Heart left ventricle (tissue), 16 donors: Measurements from ENCODE around the gene MKRN1. TPM values are rescaled to one million over a fixed set of nuclear protein-coding genes. Genes with fewer than 3 reads are reported as not detected.

Experiments
- ATAC-seq, 4 donors: fragments of 200-7000 bp; cut with Tn5 transposase; one replicate each; pipeline ENCODE4 v1.9.1; 2020 to 2022; ENCODE audit warnings: moderate library complexity in 4 of 4, mild to moderate bottlenecking in 3 of 4, moderate number of reproducible peaks in 1 of 4
- DNase-seq, 5 donors: peaks; one replicate each; pipeline ENCODE4 v3.0.0-alpha.2; 2020
- H3K27ac ChIP-seq, 12 donors: fragments of 200-600 bp; sonication (generic) in 4 of 12; one replicate each; pipeline versions ENCODE4 v1.5.0 to v1.8.0; 2016 to 2022; ENCODE audit warnings: mild to moderate bottlenecking in 2 of 12
- H3K27me3 ChIP-seq, 9 donors: fragments of 200-600 bp; sonication (generic) in 2 of 9; one replicate each; pipeline versions ENCODE4 v1.5.1 to v1.8.0; 2016 to 2022; ENCODE audit warnings: mild to moderate bottlenecking in 3 of 9
- H3K36me3 ChIP-seq, 9 donors: fragments of 200-600 bp; sonication (generic) in 2 of 9; one replicate each; pipeline versions ENCODE4 v1.5.0 to v1.8.0; 2018 to 2022; ENCODE audit warnings: mild to moderate bottlenecking in 2 of 9
- H3K4me1 ChIP-seq, 12 donors: fragments of 200-600 bp; sonication (generic) in 4 of 12; one replicate each; pipeline versions ENCODE4 v1.5.0 to v1.8.0; 2016 to 2022; ENCODE audit warnings: mild to moderate bottlenecking in 3 of 12
- H3K4me3 ChIP-seq, 12 donors: fragments of 200-600 bp; sonication (generic) in 4 of 12; one replicate each; pipeline versions ENCODE4 v1.5.0 to v1.8.0; 2017 to 2022; ENCODE audit warnings: mild to moderate bottlenecking in 9 of 12, moderate library complexity in 4 of 12
- H3K9me3 ChIP-seq, 12 donors: fragments of 200-600 bp; sonication (generic) in 4 of 12; one replicate each; pipeline versions ENCODE4 v1.5.0 to v1.8.0; 2016 to 2022; ENCODE audit warnings: mild to moderate bottlenecking in 1 of 12
- CTCF ChIP-seq, 12 donors: fragments of 200-600 bp; sonication (generic) in 4 of 12; IDR thresholded peaks; one replicate each; pipeline versions ENCODE4 v1.5.0 to v1.8.0; 2018 to 2022; ENCODE audit warnings: antibody characterized with exemption in 12 of 12, mild to moderate bottlenecking in 5 of 12
- POLR2A ChIP-seq, 2 donors: fragments of 450-650 bp; IDR thresholded peaks; one replicate each; pipeline ENCODE4 v1.6.1; 2017; ENCODE audit warnings: antibody characterized with exemption in 2 of 2, mild to moderate bottlenecking in 2 of 2, moderate library complexity in 2 of 2
- WGBS, 4 donors: extraction: QIAGEN DNeasy Blood & Tissue Kit in 2 of 4; methylation state at CpG; one replicate each; pipeline versions ENCODE4 v1.1.5 to v1.1.7; 2013 to 2018; 5-methylcytosine and 5-hydroxymethylcytosine counted together
- intact Hi-C, 10 donors: fragments of 100-400 bp; cut with DNase I; formaldehyde crosslinking; loops; one replicate each; pipeline versions ENCODE4 v1.11.1 to v1.14.2; 2022
- polyA plus RNA-seq, 2 donors: library from polyadenylated mRNA; stranded (reverse); fragments of 200-250 nt; gene quantifications; one replicate each; pipeline ENCODE4 v1.2.3, GENCODE V29; 2013
- total RNA-seq, 9 donors: library from RNA; depleted of rRNA in 2 of 9; stranded (reverse); fragments of >200 nt in 2 of 9; fragmentation: NEBNext Ultra II Directional in 3 of 9; extraction: Animal tissue kit (Norgen Biotek cat#: 25700) in 3 of 9; gene quantifications; one replicate each; pipeline versions ENCODE4 v1.1.0 to v1.2.4, GENCODE V29; 2016 to 2023
- donor health status: ischemic (EF 13 %, LVEDD 7.1; RV severe dilation, severe dysfunction).
- donor health status: healthy with polysubstance abuse.
- donor health status: DM: no; HTN: yes; CAD: no.
- donor health status: DM: no; HTN: no; CAD: no.
- donor health status: ischemic (EF 25% LVEDD 6.9; RV normal size, moderate dysfunction).
- donor health status: ischemic (EF 25% LVEDD 5.7; RV mildly dilated, moderate dysfunction).
- donor health status: healthy.
- donor health status: DM: yes; HTN: yes; CAD: no.
- donor health status: ischemic (EF 35%, LVEDD 5.7; RV mildly dilated, moderate dysfunction).
- donor health status: nonischemic (EF 11% LVEDD 7.7; RV severe dilation, severe dysfunction).
- donor health status: DM: yes; HTN: yes; CAD: no.
- donor health status: PGD.
- donor health status: ischemic (EF 29% LVEDD 5.4; RV normal size, mild dysfunction).
- donor health status: nonischemic (EF 23%, LVEDD 6.1; RV moderate dilation, normal function).

Gene MKRN1
- total and polyA plus RNA-seq, 11 donors, result 45.2 to 109 (median 87.7) TPM

GRCh38 chr7:140403878-140404564 is 75.3 kb downstream of the MKRN1 start, which contains the start of gene RAB19:
Gene RAB19, plus strand, starts transcription at chr7:140404058. Its CDS starts 3,589 bp downstream, at chr7:140407647.
- Histone ChIP-seq H3K4me1 (peaks cover 0 to 10% (median 0%) of the 10 kb centered on the region in 12 donors), H3K4me3 (peak within 1 kb of the TSS in 7 of 12 donors; percentile 17 to 54 (median 25)), H3K27ac (peak within 1 kb of the TSS in 1 of 12 donors; percentile 23), H3K36me3 (no peaks in the 10 kb centered on the region), H3K27me3 (peaks cover 0 to 39% (median 7%) of the 10 kb centered on the region in 9 donors), H3K9me3 (no peaks in the 10 kb centered on the region)
- TF ChIP-seq CTCF (IDR thresholded peaks at IDR 0.05) (no peak), POLR2A (IDR thresholded peaks at IDR 0.05) (no peak)
- intact Hi-C loops, result no loop called here
- ATAC-seq (peak in 3 of 4 donors; percentile 30 to 48 (median 38)), DNase-seq (no peak)
- 10 to 15% (median 13%) methylated on average over 22 of the region's 22 CpGs for WGBS, 4 donors

Other genes with a start within 250 kb of the MKRN1 start
- gene SLC37A3, start 81.0 kb downstream of the MKRN1 start, total RNA-seq, result 10 to 100 TPM in 5 of 9 donors, 1 to 10 TPM in 4; 6.5 to 16.1 (median 10.0) TPM
- 1 to 10 TPM; 6.8 to 9.5 TPM for gene SLC37A3, start 81.0 kb downstream of the MKRN1 start, polyA plus RNA-seq
- not detected for gene RAB19, start 75.4 kb downstream of the MKRN1 start, total RNA-seq
- not detected for gene RAB19, start 75.4 kb downstream of the MKRN1 start, polyA plus RNA-seq
- gene DENND2A, start 161.3 kb upstream of the MKRN1 start, total RNA-seq, result 10 to 100 TPM in 6 of 9 donors, 1 to 10 TPM in 3; 6.7 to 17.9 (median 10.8) TPM
- 1 to 10 TPM; 4.6 to 6.2 TPM for gene DENND2A, start 161.3 kb upstream of the MKRN1 start, polyA plus RNA-seq
- gene ADCK2, start 193.4 kb upstream of the MKRN1 start, total RNA-seq, result 10 to 100 TPM in 6 of 9 donors, 1 to 10 TPM in 3; 6.8 to 18.3 (median 10.5) TPM
- gene ADCK2, start 193.4 kb upstream of the MKRN1 start, polyA plus RNA-seq, result 10 to 100 TPM in 1 of 2 donors, 1 to 10 TPM in 1; 5.3 to 15.4 TPM
- 1,000 to 10,000 TPM in 1 of 9 donors, 100 to 1,000 TPM in 8; 458 to 1,005 (median 615) TPM for gene NDUFB2, start 217.2 kb upstream of the MKRN1 start, total RNA-seq
- 100 to 1,000 TPM; 525 to 727 TPM for gene NDUFB2, start 217.2 kb upstream of the MKRN1 start, polyA plus RNA-seq